ENCODE results near the gene SLC19A1.

SLC19A1 gene

GRCh38 chr21:45573452-45574035 lies 31.3 kb upstream of the SLC19A1 start:
- POLR2A ChIA-PET, result no interaction called here
- CTCF ChIA-PET, result interaction anchor here (1.1 to 1.4 kb wide), 2 partner anchors 13 to 17 kb away, joined by 3 to 5 read pairs; no protein-coding TSS in a partner anchor
- no peak for TF ChIP-seq CTCF (IDR thresholded peaks at IDR 0.05; ENCODE audit: control extremely low read depth, extremely low read depth, low read depth, missing control alignments)
- DNase-seq (ENCODE audit: extremely low spot score), result no peak

- ChIA-PET CTCF (interaction anchor here (1.0 to 1.4 kb wide), 3 partner anchors 12 to 23 kb away, joined by 3 to 5 read pairs (median 3); no protein-coding TSS in a partner anchor), POLR2A (no interaction called here)
- TF ChIP-seq CTCF (IDR thresholded peaks at IDR 0.05; ENCODE audit: control extremely low read depth, extremely low read depth, low read depth, missing control alignments), result no peak
- no peak for DNase-seq (ENCODE audit: extremely low spot score)
These were observed 30.7 kb upstream of the SLC19A1 start for GRCh38 chr21:45572783-45573451.

GRCh38 chr21:45572231-45572630 lies 30.0 kb upstream of the SLC19A1 start:
- ChIA-PET POLR2A (no interaction called here), CTCF (interaction anchor here (1.0 to 1.4 kb wide), 2 partner anchors 16 to 24 kb away, joined by 3 to 5 read pairs; no protein-coding TSS in a partner anchor)
- no peak for TF ChIP-seq CTCF (IDR thresholded peaks at IDR 0.05; ENCODE audit: control extremely low read depth, extremely low read depth, low read depth, missing control alignments)
- DNase-seq (ENCODE audit: extremely low spot score), result no peak

GRCh38 chr21:45571641-45572040 lies 29.4 kb upstream of the SLC19A1 start:
- ChIA-PET CTCF (interaction anchor here (1.7 kb wide), 1 partner anchor 11 kb away, joined by 3 read pairs; no protein-coding TSS in a partner anchor), POLR2A (no interaction called here)
- no peak for DNase-seq (ENCODE audit: extremely low spot score)
- no peak for TF ChIP-seq CTCF (IDR thresholded peaks at IDR 0.05; ENCODE audit: control extremely low read depth, extremely low read depth, low read depth, missing control alignments)

- no peak for DNase-seq (ENCODE audit: extremely low spot score)
- TF ChIP-seq CTCF (IDR thresholded peaks at IDR 0.05; ENCODE audit: control extremely low read depth, extremely low read depth, low read depth, missing control alignments), result no peak
- ChIA-PET CTCF (interaction anchor here (1.7 kb wide), 1 partner anchor 11 kb away, joined by 3 read pairs; no protein-coding TSS in a partner anchor), POLR2A (no interaction called here)
These were observed 28.8 kb upstream of the SLC19A1 start for GRCh38 chr21:45570826-45571601.

GRCh38 chr21:45570071-45570470 lies 27.8 kb upstream of the SLC19A1 start:
- DNase-seq (ENCODE audit: extremely low spot score), result no peak
- CTCF ChIA-PET, result interaction anchor here (1.7 kb wide), 1 partner anchor 10 kb away, joined by 3 read pairs; no protein-coding TSS in a partner anchor
- no peak for TF ChIP-seq CTCF (IDR thresholded peaks at IDR 0.05; ENCODE audit: control extremely low read depth, extremely low read depth, low read depth, missing control alignments)
- POLR2A ChIA-PET, result no interaction called here

Measured in GM10248 (cell line).